Measurements from ENCODE around the gene ATP12A. TPM values are rescaled to one million over a fixed set of nuclear protein-coding genes. Genes with fewer than 3 reads are reported as not detected.

ATP12A gene
- total RNA-seq, 4 donors from 2014 or later = not detected

- no peak for TF ChIP-seq CTCF (IDR thresholded peaks at IDR 0.05; ENCODE audit: low read depth)
Observed at GRCh38 chr13:24652359-24652758, 27.8 kb upstream of the ATP12A start.

- TF ChIP-seq CTCF (IDR thresholded peaks at IDR 0.05; ENCODE audit: low read depth) = no peak
Observed at GRCh38 chr13:24654741-24655140, 25.5 kb upstream of the ATP12A start.

- no peak for TF ChIP-seq CTCF (IDR thresholded peaks at IDR 0.05; ENCODE audit: low read depth)
Observed at GRCh38 chr13:24659239-24659638, 21.0 kb upstream of the ATP12A start.

GRCh38 chr13:24660023-24660741 is 20.0 kb upstream of the ATP12A start:
- no peak for TF ChIP-seq CTCF (IDR thresholded peaks at IDR 0.05; ENCODE audit: low read depth)

- TF ChIP-seq CTCF (IDR thresholded peaks at IDR 0.05; ENCODE audit: low read depth) = no peak
Observed at GRCh38 chr13:24661713-24662112, 18.5 kb upstream of the ATP12A start.

- no peak for TF ChIP-seq CTCF (IDR thresholded peaks at IDR 0.05; ENCODE audit: low read depth)
Observed at GRCh38 chr13:24662195-24663088, 17.8 kb upstream of the ATP12A start.

GRCh38 chr13:24663089-24663395 is 17.2 kb upstream of the ATP12A start:
- no peak for TF ChIP-seq CTCF (IDR thresholded peaks at IDR 0.05; ENCODE audit: low read depth)

All from subcutaneous adipose tissue (tissue), 4 donors.